SK-N-MC (cell line): ENCODE results near the gene MAPK8.

Experiments
- EZH2 ChIP-seq: fragments of 200-600 bp; sonication (generic); IDR thresholded peaks from one replicate; pipeline ENCODE4 v1.6.1; 2017; ENCODE audit warnings: antibody characterized with exemption
- POLR2AphosphoS5 ChIP-seq: IDR thresholded peaks from 2 replicates; pipeline ENCODE4 v1.6.1; 2012; ENCODE audit warnings: mild to moderate bottlenecking, low read depth, low read length, borderline replicate concordance

GRCh38 chr10:48406204-48406603 is 99.7 kb downstream of the MAPK8 start:
- TF ChIP-seq EZH2 (no peak), POLR2AphosphoS5 (no peak)
